Measurements from ENCODE around the gene DUSP19. TPM values are rescaled to one million over a fixed set of nuclear protein-coding genes. Genes with fewer than 3 reads are reported as not detected.
A peak's percentile ranks its signal among the peaks of the same experiment; 100 is the strongest.

Gene DUSP19
- polyA plus RNA-seq, 1 of the 3 experiments (the other 2 are of a cell fraction): 0.85 TPM

GRCh38 chr2:183078163-183078463 lies 434 bp upstream of the DUSP19 start:
- TF ChIP-seq EP300 (IDR thresholded peaks at IDR 0.05; ENCODE audit: borderline replicate concordance in 1 of 2, low read depth in 1 of 2, low read length in 1 of 2): no peak
- no peak for TF ChIP-seq REST (IDR thresholded peaks at IDR 0.05; ENCODE audit: low read depth, low read length)
- TF ChIP-seq FOXM1 (IDR thresholded peaks at IDR 0.05; ENCODE audit: low read depth): no peak
- 9% methylated on average over 8 of the region's 8 CpGs for WGBS (ENCODE audit: low lambda C conversion rate)
- no peaks in the 10 kb centered on the region; the same call in 1 of the 2 replicates for H3K79me2 ChIP-seq (ENCODE audit: insufficient read depth)
- H2AFZ ChIP-seq (ENCODE audit: low read depth): peak overlapping the region; percentile 98
- peak overlapping the region; percentile 81 for H3K4me2 ChIP-seq
- peak; percentile 76 for DNase-seq
- H3K27me3 ChIP-seq (ENCODE audit: insufficient read depth): no peaks in the 10 kb centered on the region
- H3K27ac ChIP-seq (ENCODE audit: low read depth in 2 of 2, low read length in 1 of 2): peak overlapping the region; percentile 52 to 85; a peak in 3 of 4 replicates
- H3K9me2 ChIP-seq: no peaks in the 10 kb centered on the region
- no peaks in the 10 kb centered on the region for H3K36me3 ChIP-seq (replicated peaks in 1 of 2; ENCODE audit: control insufficient read depth in 1 of 2, insufficient read depth in 2 of 2, low read length in 1 of 2)
- H4K20me1 ChIP-seq (ENCODE audit: insufficient read depth): no peaks in the 10 kb centered on the region
- ChIA-PET CTCF (no interaction called here), POLR2A (interaction anchor here (1.5 kb wide), 1 partner anchor 46 kb away, joined by 13 read pairs; the partner anchor contains the start of gene NUP35)
- peak overlapping the region; percentile 72; the same call in 1 of the 2 replicates for H3K9ac ChIP-seq
- H3K9me3 ChIP-seq: no peaks in the 10 kb centered on the region
- peaks cover 0 to 2% of the 10 kb centered on the region in 2 experiments; a peak in 2 of 4 replicates for H3K4me1 ChIP-seq (ENCODE audit: control insufficient read depth in 1 of 2, insufficient read depth in 2 of 2, low read depth in 1 of 2, low read length in 1 of 2)
- peak overlapping the region; percentile 69 to 82 for H3K4me3 ChIP-seq (ENCODE audit: low read depth in 2 of 2, low read length in 1 of 2)
- H3F3A ChIP-seq (replicated peaks; ENCODE audit: insufficient read depth): peaks cover 4% of the 10 kb centered on the region

GRCh38 chr2:183079139-183079775 lies 710 bp downstream of the DUSP19 start:
- Histone ChIP-seq H3K4me1 (ENCODE audit: control insufficient read depth in 1 of 2, insufficient read depth in 2 of 2, low read depth in 1 of 2, low read length in 1 of 2) (peaks cover 0 to 2% of the 10 kb centered on the region in 2 experiments; a peak in 2 of 4 replicates), H3K27me3 (ENCODE audit: insufficient read depth) (no peaks in the 10 kb centered on the region), H3K4me2 (peak overlapping the region; percentile 81), H3K9me2 (no peaks in the 10 kb centered on the region), H3K36me3 (replicated peaks in 1 of 2; ENCODE audit: control insufficient read depth in 1 of 2, insufficient read depth in 2 of 2, low read length in 1 of 2) (no peaks in the 10 kb centered on the region), H3K27ac (ENCODE audit: low read depth in 2 of 2, low read length in 1 of 2) (peak overlapping the region; percentile 52 to 85; a peak in 3 of 4 replicates), H3K79me2 (ENCODE audit: insufficient read depth) (no peaks in the 10 kb centered on the region; the same call in 1 of the 2 replicates), H3K4me3 (ENCODE audit: low read depth in 2 of 2, low read length in 1 of 2) (peak overlapping the region; percentile 69 to 82), H2AFZ (ENCODE audit: low read depth) (peak overlapping the region; percentile 98), H4K20me1 (ENCODE audit: insufficient read depth) (no peaks in the 10 kb centered on the region), H3K9me3 (no peaks in the 10 kb centered on the region), H3F3A (replicated peaks; ENCODE audit: insufficient read depth) (peaks cover 4% of the 10 kb centered on the region), H3K9ac (peak overlapping the region; percentile 72)
- TF ChIP-seq CTCF (IDR thresholded peaks at IDR 0.05): no peak
- TF ChIP-seq MXI1 (IDR thresholded peaks at IDR 0.05; ENCODE audit: low read depth, low read length): no peak
- no peak for TF ChIP-seq RAD21 (IDR thresholded peaks at IDR 0.05; ENCODE audit: low read length)
- CTCF ChIA-PET: interaction anchor here (0.6 to 1.1 kb wide), 3 partner anchors 10 to 14 kb away, joined by 3 to 5 read pairs (median 3); no protein-coding TSS in a partner anchor
- 42% methylated on average over 13 of the region's 13 CpGs for WGBS (ENCODE audit: low lambda C conversion rate)
- POLR2A ChIA-PET: interaction anchor here (0.6 to 1.5 kb wide), 4 partner anchors 18 to 1248 kb away, joined by 3 to 13 read pairs (median 4); partner anchors contain the start of gene NUP35
- DNase-seq: no peak
